OCI-LY7 (cell line): ENCODE results near the gene DUOXA2. TPM values are rescaled to one million over a fixed set of nuclear protein-coding genes. Genes with fewer than 3 reads are reported as not detected.

Source experiments
- BruUV-seq: library from RNA; stranded (reverse); fragments of 400-500 nt; replicated peaks from 2 replicates; lab custom pipeline; 2021; lab: Mats Ljungman, UMichigan
- CTCF ChIA-PET: fragments of 300-600 bp; sonication (Branson Sonifier 250); formaldehyde crosslinking; loops from one replicate; lab custom pipeline; 2022; ENCODE audit warnings: antibody characterized with exemption; ENCODE audit not compliant: unreplicated experiment; lab: Charles Lee
- POLR2A ChIA-PET: fragments of 300-600 bp; sonication (Branson Sonifier 250); formaldehyde crosslinking; loops from one replicate; lab custom pipeline; 2022; ENCODE audit warnings: antibody characterized with exemption; lab: Charles Lee
- DNase-seq: peaks from one replicate; pipeline ENCODE4 v3.0.0-alpha.2; 2015; ENCODE audit warnings: low spot score
- H2AFZ ChIP-seq: fragments of 200-600 bp; sonication (generic), shearing (Covaris generic); 2 replicates; pipeline ENCODE4 v1.6.1; 2014; ENCODE audit warnings: mild to moderate bottlenecking, antibody characterized with exemption, low read length, moderate library complexity
- H3K27ac ChIP-seq: fragments of 200-600 bp; sonication (generic); 2 replicates; pipeline ENCODE4 v1.5.1; 2014; ENCODE audit warnings: mixed run types, low read depth, mild to moderate bottlenecking, moderate library complexity, low read length, inconsistent platforms; ENCODE audit not compliant: poor library complexity, severe bottlenecking
- H3K36me3 ChIP-seq: fragments of 200-600 bp; sonication (generic); 2 replicates; pipeline ENCODE4 v1.6.1; 2014; ENCODE audit warnings: mild to moderate bottlenecking, antibody characterized with exemption, low read length, moderate library complexity, mixed read lengths; ENCODE audit not compliant: insufficient read depth
- H3K4me1 ChIP-seq: fragments of 200-600 bp; sonication (generic); 2 replicates; pipeline ENCODE4 v1.5.1; 2014; ENCODE audit warnings: mild to moderate bottlenecking, low read length; ENCODE audit not compliant: insufficient read depth, poor library complexity, severe bottlenecking
- H3K4me2 ChIP-seq: fragments of 200-600 bp; sonication (generic); 2 replicates; pipeline ENCODE4 v1.6.1; 2014; ENCODE audit warnings: mild to moderate bottlenecking, low read length
- H3K4me3 ChIP-seq: fragments of 200-600 bp; sonication (generic); 2 replicates; pipeline ENCODE4 v1.5.1; 2014; ENCODE audit warnings: mild to moderate bottlenecking, low read depth, low read length; ENCODE audit not compliant: poor library complexity, severe bottlenecking
- H3K79me2 ChIP-seq: fragments of 200-600 bp; sonication (generic); 2 replicates; pipeline ENCODE4 v1.6.1; 2016; ENCODE audit warnings: low read depth, mild to moderate bottlenecking, low read length, moderate library complexity, mixed read lengths; ENCODE audit not compliant: insufficient read depth
- H3K9me2 ChIP-seq: fragments of 200-600 bp; sonication (generic); 2 replicates; pipeline ENCODE4 v1.6.1; 2016; ENCODE audit warnings: mild to moderate bottlenecking, low read length, mixed read lengths; ENCODE audit not compliant: insufficient read depth
- H3K9me3 ChIP-seq: fragments of 200-600 bp; sonication (generic); 2 replicates; pipeline ENCODE4 v1.6.1; 2014; ENCODE audit warnings: mild to moderate bottlenecking, mixed run types, low read length, mixed read lengths
- H4K20me1 ChIP-seq: fragments of 200-600 bp; sonication (generic); 2 replicates; pipeline ENCODE4 v1.6.1; 2014; ENCODE audit warnings: mild to moderate bottlenecking, antibody characterized with exemption, low read length, moderate library complexity, mixed read lengths; ENCODE audit not compliant: insufficient read depth
- EZH2phosphoT487 ChIP-seq: fragments of 200-600 bp; sonication (generic); IDR thresholded peaks from 2 replicates; pipeline ENCODE4 v1.6.1; 2018; ENCODE audit warnings: low read depth, borderline replicate concordance, mild to moderate bottlenecking, mixed run types, antibody characterized with exemption, low read length, moderate library complexity, mixed read lengths
- intact Hi-C: fragments of 100-400 bp; cut with micrococcal nuclease; formaldehyde crosslinking; loops from one replicate; pipeline ENCODE4 v1.10.0; 2022; ENCODE audit not compliant: unreplicated experiment
- total RNA-seq, 2 experiments: library from RNA; depleted of rRNA in 1 of 2; stranded (reverse); fragments of >200 nt in 1 of 2; shearing (Covaris generic) in 1 of 2; gene quantifications; 2 replicates each; pipeline ENCODE4 v1.2.3, GENCODE V29; 2014 to 2022
- TF ChIP-seq, protein P1 (sequence below): fragments of 200-600 bp; sonication (generic); conservative IDR thresholded peaks from 2 replicates; pipeline ENCODE4 v1.5.1; 2014; ENCODE audit warnings: mild to moderate bottlenecking, antibody characterized with exemption, low read length, moderate library complexity, mixed read lengths

Gene DUOXA2
- total RNA-seq, 2 experiments from 2014 or later, result not detected

- Histone ChIP-seq H4K20me1 (no peaks in the 10 kb centered on the region), H3K36me3 (no peaks in the 10 kb centered on the region), H2AFZ (no peak overlapping the region), H3K4me1 (no peaks in the 10 kb centered on the region), H3K27ac (no peak overlapping the region), H3K4me2 (no peak overlapping the region), H3K9me2 (no peaks in the 10 kb centered on the region), H3K4me3 (no peak overlapping the region), H3K79me2 (no peaks in the 10 kb centered on the region), H3K9me3 (no peaks in the 10 kb centered on the region)
- TF ChIP-seq, protein P1, sequence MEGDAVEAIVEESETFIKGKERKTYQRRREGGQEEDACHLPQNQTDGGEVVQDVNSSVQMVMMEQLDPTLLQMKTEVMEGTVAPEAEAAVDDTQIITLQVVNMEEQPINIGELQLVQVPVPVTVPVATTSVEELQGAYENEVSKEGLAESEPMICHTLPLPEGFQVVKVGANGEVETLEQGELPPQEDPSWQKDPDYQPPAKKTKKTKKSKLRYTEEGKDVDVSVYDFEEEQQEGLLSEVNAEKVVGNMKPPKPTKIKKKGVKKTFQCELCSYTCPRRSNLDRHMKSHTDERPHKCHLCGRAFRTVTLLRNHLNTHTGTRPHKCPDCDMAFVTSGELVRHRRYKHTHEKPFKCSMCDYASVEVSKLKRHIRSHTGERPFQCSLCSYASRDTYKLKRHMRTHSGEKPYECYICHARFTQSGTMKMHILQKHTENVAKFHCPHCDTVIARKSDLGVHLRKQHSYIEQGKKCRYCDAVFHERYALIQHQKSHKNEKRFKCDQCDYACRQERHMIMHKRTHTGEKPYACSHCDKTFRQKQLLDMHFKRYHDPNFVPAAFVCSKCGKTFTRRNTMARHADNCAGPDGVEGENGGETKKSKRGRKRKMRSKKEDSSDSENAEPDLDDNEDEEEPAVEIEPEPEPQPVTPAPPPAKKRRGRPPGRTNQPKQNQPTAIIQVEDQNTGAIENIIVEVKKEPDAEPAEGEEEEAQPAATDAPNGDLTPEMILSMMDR, result no peak
- TF ChIP-seq EZH2phosphoT487, result no peak
- CTCF ChIA-PET, result no interaction called here
- no peak for DNase-seq
- POLR2A ChIA-PET, result no interaction called here
- no TSS peak for BruUV-seq
- intact Hi-C loops, result no loop called here
Measured at GRCh38 chr15:45115312-45115820, 1.2 kb downstream of the DUOXA2 start.

DNA sequence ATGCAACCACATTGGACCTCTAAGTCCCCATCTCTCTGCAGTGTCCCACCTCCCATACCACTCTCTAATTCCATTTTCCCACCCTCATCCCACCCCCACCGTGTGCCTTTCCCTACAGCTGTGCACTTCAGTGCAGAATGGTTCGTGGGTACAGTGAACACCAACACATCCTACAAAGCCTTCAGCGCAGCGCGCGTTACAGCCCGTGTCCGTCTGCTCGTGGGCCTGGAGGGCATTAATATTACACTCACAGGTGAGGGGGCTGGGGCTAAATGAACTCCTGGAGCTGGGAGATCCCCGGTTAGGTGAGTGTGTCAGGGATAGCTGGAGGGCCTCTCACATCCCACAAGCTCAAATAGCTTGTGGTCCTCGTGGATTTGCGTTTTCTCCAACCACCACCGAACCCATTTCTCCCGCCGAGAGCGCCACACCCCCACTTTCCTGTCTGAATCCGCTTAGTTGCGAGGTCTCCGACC, 1.9 kb downstream of the DUOXA2 start:
- BruUV-seq, result no TSS peak
- Histone ChIP-seq H2AFZ (no peak overlapping the region), H3K27ac (no peak overlapping the region), H4K20me1 (no peaks in the 10 kb centered on the region), H3K4me1 (no peaks in the 10 kb centered on the region), H3K9me2 (no peaks in the 10 kb centered on the region), H3K9me3 (no peaks in the 10 kb centered on the region), H3K4me3 (no peak overlapping the region), H3K4me2 (no peak overlapping the region), H3K79me2 (no peaks in the 10 kb centered on the region), H3K36me3 (no peaks in the 10 kb centered on the region)
- TF ChIP-seq EZH2phosphoT487, result no peak
- TF ChIP-seq, protein P1, result no peak
- intact Hi-C loops, result no loop called here
- no peak for DNase-seq
- POLR2A ChIA-PET, result interaction anchor here (0.7 kb wide), 1 partner anchor 155 kb away, joined by 4 read pairs; no protein-coding TSS in a partner anchor
- CTCF ChIA-PET, result no interaction called here

DNA sequence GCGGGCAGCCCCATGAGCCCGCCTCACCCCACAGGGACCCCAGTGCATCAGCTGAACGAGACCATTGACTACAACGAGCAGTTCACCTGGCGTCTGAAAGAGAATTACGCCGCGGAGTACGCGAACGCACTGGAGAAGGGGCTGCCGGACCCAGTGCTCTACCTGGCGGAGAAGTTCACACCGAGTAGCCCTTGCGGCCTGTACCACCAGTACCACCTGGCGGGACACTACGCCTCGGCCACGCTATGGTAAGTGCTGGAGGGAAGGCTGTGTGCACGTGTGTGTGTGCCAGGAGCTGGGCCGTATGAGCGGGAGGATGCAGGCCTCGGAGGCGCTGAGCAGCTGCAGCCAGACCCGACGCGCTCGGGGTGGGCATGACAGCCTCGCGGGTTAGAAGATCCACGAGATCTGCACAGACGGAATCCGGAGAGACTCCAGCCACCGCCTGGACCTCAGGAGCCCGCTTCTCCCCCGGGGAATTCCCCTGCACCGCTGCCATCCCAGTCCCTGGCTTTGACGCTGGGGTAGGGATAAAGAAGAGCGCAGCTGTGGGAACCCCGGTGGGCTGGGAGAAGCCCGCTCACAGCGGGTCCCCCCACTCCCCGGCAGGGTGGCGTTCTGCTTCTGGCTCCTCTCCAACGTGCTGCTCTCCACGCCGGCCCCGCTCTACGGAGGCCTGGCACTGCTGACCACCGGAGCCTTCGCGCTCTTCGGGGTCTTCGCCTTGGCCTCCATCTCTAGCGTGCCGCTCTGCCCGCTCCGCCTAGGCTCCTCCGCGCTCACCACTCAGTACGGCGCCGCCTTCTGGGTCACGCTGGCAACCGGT, 2.6 kb downstream of the DUOXA2 start:
- no peak overlapping the region for H2AFZ ChIP-seq
- CTCF ChIA-PET, result no interaction called here

More for the DNA sequence above, 2.6 kb downstream of the DUOXA2 start:
- intact Hi-C loops, result no loop called here
- Histone ChIP-seq H4K20me1 (no peaks in the 10 kb centered on the region), H3K36me3 (no peaks in the 10 kb centered on the region), H3K4me1 (no peaks in the 10 kb centered on the region), H3K9me2 (no peaks in the 10 kb centered on the region), H3K27ac (no peak overlapping the region), H3K4me3 (no peak overlapping the region), H3K4me2 (no peak overlapping the region), H3K9me3 (no peaks in the 10 kb centered on the region), H3K79me2 (no peaks in the 10 kb centered on the region)
- TF ChIP-seq, protein P1, result no peak
- TF ChIP-seq EZH2phosphoT487, result no peak
- BruUV-seq, result no TSS peak
- POLR2A ChIA-PET, result interaction anchor here (0.7 kb wide), 1 partner anchor 156 kb away, joined by 4 read pairs; no protein-coding TSS in a partner anchor
- no peak for DNase-seq
